Measurements from ENCODE around the gene RILPL1. TPM values are rescaled to one million over a fixed set of nuclear protein-coding genes. Genes with fewer than 3 reads are reported as not detected.

The RILPL1 gene
- total RNA-seq, 1 experiment from 2014 or later = 11.5 TPM

GRCh38 chr12:123513805-123514204 lies 19.7 kb downstream of the RILPL1 start:
- Histone ChIP-seq H3K4me1 (replicated peaks; ENCODE audit: insufficient read depth) (peaks cover 10% of the 10 kb centered on the region), H3K4me2 (no peak overlapping the region), H3K27me3 (ENCODE audit: insufficient read depth, low read depth) (no peaks in the 10 kb centered on the region), H3K79me2 (ENCODE audit: low read depth) (no peaks in the 10 kb centered on the region), H3F3A (ENCODE audit: insufficient read depth, low read depth) (peaks cover 21% of the 10 kb centered on the region; the same call in 1 of the 2 replicates), H3K27ac (no peak overlapping the region), H3K4me3 (no peak overlapping the region), H3K9me2 (ENCODE audit: insufficient read depth) (no peaks in the 10 kb centered on the region), H2AFZ (no peak overlapping the region), H3K36me3 (ENCODE audit: low read depth) (peaks cover 7% of the 10 kb centered on the region; the same call in 1 of the 2 replicates), H3K9me3 (ENCODE audit: insufficient read depth, low read depth) (no peaks in the 10 kb centered on the region), H4K20me1 (ENCODE audit: insufficient read depth) (no peaks in the 10 kb centered on the region)
- BruUV-seq (replicated peaks) = no TSS peak
- CTCF ChIA-PET = no interaction called here
- DNase-seq = no peak
- no peak for TF ChIP-seq EZH2 (IDR thresholded peaks at IDR 0.05; ENCODE audit: low read depth)
- TF ChIP-seq, protein P1, sequence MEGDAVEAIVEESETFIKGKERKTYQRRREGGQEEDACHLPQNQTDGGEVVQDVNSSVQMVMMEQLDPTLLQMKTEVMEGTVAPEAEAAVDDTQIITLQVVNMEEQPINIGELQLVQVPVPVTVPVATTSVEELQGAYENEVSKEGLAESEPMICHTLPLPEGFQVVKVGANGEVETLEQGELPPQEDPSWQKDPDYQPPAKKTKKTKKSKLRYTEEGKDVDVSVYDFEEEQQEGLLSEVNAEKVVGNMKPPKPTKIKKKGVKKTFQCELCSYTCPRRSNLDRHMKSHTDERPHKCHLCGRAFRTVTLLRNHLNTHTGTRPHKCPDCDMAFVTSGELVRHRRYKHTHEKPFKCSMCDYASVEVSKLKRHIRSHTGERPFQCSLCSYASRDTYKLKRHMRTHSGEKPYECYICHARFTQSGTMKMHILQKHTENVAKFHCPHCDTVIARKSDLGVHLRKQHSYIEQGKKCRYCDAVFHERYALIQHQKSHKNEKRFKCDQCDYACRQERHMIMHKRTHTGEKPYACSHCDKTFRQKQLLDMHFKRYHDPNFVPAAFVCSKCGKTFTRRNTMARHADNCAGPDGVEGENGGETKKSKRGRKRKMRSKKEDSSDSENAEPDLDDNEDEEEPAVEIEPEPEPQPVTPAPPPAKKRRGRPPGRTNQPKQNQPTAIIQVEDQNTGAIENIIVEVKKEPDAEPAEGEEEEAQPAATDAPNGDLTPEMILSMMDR (conservative IDR thresholded peaks at IDR 0.05) = no peak
- intact Hi-C loops (cut with micrococcal nuclease; ENCODE audit: unreplicated experiment) = no loop called here
- POLR2A ChIA-PET (ENCODE audit: unreplicated experiment) = no interaction called here

DNA sequence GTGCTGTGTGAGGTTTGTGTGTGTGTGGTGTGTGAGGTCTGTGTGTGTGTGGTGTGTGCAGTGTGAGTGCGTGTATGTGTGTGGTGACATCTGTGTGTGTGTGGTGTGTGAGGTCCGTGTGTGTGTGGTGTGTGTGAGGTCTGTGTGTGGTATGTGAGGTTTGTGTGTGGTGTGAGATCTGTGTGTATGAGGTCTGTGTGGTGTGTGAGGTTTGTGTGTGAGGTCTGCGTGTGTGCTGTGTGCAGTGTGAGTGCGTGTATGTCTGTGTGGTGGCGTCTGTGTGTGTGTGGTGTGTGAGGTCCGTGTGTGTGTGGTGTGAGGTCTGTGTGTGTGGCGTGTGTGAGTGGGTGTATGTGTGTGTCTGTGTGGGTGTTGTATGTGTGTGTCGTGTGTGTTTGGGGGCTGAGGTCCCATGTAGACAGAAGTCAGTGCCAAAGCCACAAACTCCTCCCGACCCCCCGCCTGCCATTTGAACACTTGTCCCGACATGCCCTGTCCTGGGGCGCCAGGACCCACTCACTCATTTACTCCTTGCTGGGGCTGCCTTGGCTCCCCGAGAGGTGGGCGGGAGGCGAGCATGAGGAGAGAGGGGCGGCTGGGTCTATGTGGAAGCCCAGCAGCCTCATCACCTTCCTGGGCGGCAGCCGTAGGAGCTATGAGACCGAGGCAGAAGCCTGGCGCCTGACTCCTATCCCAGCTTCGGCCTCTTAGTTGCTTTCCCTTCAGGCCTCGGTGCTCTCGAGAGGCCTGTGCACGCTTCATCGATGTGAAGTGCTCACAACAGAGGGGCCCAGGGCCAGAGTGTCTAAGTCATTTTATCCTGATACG lies 20.5 kb downstream of the RILPL1 start:
- Histone ChIP-seq H3K9me2 (ENCODE audit: insufficient read depth) (no peaks in the 10 kb centered on the region), H2AFZ (no peak overlapping the region), H3K4me3 (no peak overlapping the region), H3F3A (ENCODE audit: insufficient read depth, low read depth) (peaks cover 18% of the 10 kb centered on the region), H3K27me3 (ENCODE audit: insufficient read depth, low read depth) (no peaks in the 10 kb centered on the region), H3K27ac (no peak overlapping the region), H3K9me3 (ENCODE audit: insufficient read depth, low read depth) (no peaks in the 10 kb centered on the region), H3K79me2 (ENCODE audit: low read depth) (no peaks in the 10 kb centered on the region), H3K4me1 (replicated peaks; ENCODE audit: insufficient read depth) (peaks cover 9% of the 10 kb centered on the region), H3K36me3 (ENCODE audit: low read depth) (peaks cover 6% of the 10 kb centered on the region; the same call in 1 of the 2 replicates), H3K4me2 (no peak overlapping the region), H4K20me1 (ENCODE audit: insufficient read depth) (no peaks in the 10 kb centered on the region)
- BruUV-seq (replicated peaks) = no TSS peak
- intact Hi-C loops (cut with micrococcal nuclease; ENCODE audit: unreplicated experiment) = no loop called here
- TF ChIP-seq EZH2 (IDR thresholded peaks at IDR 0.05; ENCODE audit: low read depth) = no peak
- CTCF ChIA-PET = no interaction called here
- DNase-seq = no peak
- POLR2A ChIA-PET (ENCODE audit: unreplicated experiment) = no interaction called here

DNA sequence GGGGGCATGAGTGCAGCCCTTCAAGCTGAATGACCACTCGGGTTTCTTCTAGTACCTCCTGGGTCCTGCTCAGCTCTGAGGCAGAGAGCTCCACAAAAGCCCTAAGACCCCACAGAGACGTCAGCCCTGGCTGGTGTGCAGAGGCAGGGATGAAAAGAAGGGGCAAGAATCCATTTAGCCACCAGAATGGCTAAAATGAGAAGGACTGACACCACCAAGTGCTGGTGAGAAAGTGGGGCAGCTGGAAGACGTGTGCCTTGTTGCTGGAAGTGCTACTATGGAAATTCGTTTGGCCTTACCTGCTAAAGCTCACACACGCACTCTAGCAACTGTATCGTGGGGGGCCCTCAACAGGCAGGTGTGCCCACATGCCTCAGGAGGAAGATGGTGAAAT lies 26.7 kb downstream of the RILPL1 start:
- H3K36me3 ChIP-seq (ENCODE audit: low read depth) = no peaks in the 10 kb centered on the region
- H3K9me2 ChIP-seq (ENCODE audit: insufficient read depth) = no peaks in the 10 kb centered on the region
- H3K27ac ChIP-seq = no peak overlapping the region
- intact Hi-C loops (cut with micrococcal nuclease; ENCODE audit: unreplicated experiment) = no loop called here
- DNase-seq = no peak
- no peak overlapping the region for H2AFZ ChIP-seq
- no peaks in the 10 kb centered on the region for H3K79me2 ChIP-seq (ENCODE audit: low read depth)
- H4K20me1 ChIP-seq (ENCODE audit: insufficient read depth) = no peaks in the 10 kb centered on the region
- CTCF ChIA-PET = no interaction called here
- POLR2A ChIA-PET (ENCODE audit: unreplicated experiment) = no interaction called here
- H3K4me1 ChIP-seq (replicated peaks; ENCODE audit: insufficient read depth) = peaks cover 10% of the 10 kb centered on the region
- no peak overlapping the region for H3K4me2 ChIP-seq
- H3F3A ChIP-seq (ENCODE audit: insufficient read depth, low read depth) = peaks cover 16% of the 10 kb centered on the region
- TF ChIP-seq EZH2 (IDR thresholded peaks at IDR 0.05; ENCODE audit: low read depth) = no peak
- TF ChIP-seq, protein P1 (conservative IDR thresholded peaks at IDR 0.05) = no peak
- H3K9me3 ChIP-seq (ENCODE audit: insufficient read depth, low read depth) = no peaks in the 10 kb centered on the region
- no TSS peak for BruUV-seq (replicated peaks)
- no peak overlapping the region for H3K4me3 ChIP-seq
- H3K27me3 ChIP-seq (ENCODE audit: insufficient read depth, low read depth) = no peaks in the 10 kb centered on the region

Measured in PC-9 (cell line).